GM18868 (cell line): ENCODE measurements around the gene FLYWCH1.

ENCODE experiments used
- ATAC-seq: cut with Tn5 transposase; IDR thresholded peaks from one replicate; pipeline ENCODE4 v1.9.1; 2021; ENCODE audit warnings: mild to moderate bottlenecking, moderate library complexity; ENCODE audit not compliant: unreplicated experiment

Gene FLYWCH1

DNA sequence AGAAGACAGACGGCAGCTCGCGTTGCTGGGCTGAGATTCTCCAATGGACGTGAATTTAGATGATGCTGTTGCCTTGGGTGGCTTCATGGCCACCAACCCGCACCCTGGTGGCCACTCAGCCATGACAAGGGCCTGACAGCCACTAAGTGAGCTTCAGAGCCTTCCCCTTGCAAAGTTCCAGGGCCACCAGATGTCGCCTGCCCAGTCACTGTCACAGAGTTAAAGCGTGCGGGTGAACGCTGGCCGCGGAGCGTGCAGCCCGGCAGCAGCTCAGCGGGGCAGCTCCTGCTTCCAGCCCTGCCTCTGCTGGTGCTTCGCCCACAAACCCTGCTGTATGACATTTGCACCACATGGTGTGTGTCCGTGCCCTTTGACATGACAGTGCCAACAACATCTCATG lies 39.0 kb downstream of the FLYWCH1 start:
- ATAC-seq, result no peak

DNA sequence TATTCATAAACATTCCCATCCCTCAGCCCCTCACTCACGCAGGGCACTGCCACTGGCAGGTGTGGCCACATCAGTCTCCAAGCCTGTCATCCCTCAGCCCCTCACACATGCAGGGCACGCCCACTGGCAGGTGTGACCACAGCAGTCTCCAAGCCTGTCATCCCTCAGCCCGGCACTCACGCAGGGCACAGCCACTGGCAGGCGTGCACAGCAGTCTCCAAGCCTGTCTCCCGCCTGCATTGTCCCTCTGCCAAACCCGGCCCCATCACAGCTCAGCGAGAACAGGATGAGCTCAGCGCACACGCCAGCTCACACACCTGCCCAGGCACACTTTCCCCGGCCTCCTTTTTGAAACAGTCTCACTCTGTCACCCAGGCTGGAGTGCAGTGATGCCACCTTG lies 40.9 kb downstream of the FLYWCH1 start:
- ATAC-seq, result no peak

DNA sequence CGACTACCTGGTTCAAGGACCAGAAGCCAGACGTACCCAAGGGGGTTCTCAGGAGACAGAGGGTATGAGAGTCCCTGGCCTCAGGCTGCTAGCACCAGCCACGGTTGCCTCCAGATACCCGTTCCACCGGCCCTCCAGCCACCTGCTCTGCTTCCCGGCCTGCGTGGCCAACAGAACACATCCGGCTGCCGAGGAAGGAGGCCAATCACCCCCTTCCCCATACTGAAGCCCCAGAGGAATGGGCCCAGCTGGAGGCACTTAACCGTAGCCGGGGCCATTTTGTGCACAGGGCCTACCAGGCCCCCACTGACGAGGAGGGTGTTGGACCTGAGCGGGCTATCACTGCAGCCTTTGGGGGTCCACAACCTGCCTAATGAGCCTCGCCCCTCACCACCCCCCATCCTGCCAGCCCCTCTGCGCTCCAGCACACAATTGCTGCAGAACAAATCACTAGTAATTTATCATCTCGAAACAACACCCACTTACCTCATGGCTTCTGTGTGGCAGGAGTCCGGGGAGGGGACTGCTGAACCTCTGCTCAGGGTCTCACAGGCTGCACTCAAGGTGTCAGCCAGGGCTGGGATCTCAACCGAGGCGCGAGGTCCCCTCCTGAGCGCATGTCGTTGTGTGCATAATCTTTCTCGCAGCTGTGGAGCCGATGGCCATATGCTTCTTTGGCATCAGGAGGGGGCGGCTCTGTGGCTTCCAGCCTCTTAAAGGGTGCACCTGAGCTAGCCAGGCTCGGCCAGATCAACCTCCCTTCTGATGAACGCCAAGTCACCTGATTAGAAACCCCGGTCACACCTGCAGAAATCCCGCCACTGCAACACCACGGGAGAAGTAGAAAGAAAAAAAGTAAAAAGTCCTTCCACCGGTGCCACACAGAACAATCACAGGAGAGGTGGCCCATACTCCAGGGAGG lies 42.2 kb downstream of the FLYWCH1 start:
- no peak for ATAC-seq

DNA sequence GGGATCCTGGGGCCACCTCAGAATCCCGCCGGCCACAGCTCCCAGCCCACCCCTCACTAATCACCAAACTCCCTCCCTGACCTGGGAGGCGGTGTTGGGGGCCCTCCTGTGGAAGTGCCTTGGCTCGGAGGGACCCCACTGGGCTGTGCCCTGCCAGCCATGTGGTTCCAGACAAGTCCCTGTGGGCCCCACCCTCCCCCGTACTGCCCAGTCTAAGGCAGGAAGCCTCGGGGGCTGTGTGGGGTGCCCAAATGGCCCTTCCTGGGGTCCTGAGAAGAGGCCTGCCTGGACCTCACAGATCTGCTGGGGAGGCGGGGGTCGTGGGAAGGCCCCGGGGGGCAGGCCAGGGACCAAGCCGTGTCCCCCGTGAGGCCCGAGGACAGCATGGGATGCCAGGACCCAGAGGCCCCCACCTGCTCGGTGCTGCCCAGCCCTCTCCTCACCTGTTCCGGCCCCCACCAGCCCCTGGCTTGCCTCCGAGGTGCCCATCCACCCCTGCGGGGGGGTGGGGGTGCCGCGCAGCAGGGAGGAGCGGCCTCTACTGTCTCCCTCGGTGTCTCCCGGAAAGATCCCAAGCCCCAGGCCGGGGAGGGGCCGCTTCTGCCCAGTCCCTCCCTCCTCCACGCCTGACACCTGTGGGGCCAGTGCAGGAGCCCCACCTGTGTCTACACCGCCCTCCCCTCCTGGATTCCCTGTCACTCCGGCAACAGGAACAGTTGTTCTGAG lies 43.1 kb downstream of the FLYWCH1 start:
- ATAC-seq, result no peak

DNA sequence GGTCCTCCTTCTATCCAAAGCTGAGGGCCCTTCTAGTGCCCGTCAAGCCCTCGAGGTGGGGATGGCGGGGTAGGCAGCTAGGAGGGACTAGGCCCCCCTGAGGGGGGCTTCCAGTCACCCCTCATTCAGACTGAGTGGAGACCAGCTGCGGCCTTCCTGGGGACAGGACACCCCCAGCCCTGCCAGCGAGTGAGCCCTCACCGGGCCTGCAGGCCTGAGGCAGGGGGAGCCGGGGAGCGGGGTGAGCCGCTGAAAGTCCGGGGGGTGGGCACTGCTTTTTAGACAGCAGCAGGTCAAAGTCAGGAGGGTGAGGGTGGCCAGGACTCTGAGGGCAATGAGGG lies 43.7 kb downstream of the FLYWCH1 start:
- ATAC-seq, result no peak

DNA sequence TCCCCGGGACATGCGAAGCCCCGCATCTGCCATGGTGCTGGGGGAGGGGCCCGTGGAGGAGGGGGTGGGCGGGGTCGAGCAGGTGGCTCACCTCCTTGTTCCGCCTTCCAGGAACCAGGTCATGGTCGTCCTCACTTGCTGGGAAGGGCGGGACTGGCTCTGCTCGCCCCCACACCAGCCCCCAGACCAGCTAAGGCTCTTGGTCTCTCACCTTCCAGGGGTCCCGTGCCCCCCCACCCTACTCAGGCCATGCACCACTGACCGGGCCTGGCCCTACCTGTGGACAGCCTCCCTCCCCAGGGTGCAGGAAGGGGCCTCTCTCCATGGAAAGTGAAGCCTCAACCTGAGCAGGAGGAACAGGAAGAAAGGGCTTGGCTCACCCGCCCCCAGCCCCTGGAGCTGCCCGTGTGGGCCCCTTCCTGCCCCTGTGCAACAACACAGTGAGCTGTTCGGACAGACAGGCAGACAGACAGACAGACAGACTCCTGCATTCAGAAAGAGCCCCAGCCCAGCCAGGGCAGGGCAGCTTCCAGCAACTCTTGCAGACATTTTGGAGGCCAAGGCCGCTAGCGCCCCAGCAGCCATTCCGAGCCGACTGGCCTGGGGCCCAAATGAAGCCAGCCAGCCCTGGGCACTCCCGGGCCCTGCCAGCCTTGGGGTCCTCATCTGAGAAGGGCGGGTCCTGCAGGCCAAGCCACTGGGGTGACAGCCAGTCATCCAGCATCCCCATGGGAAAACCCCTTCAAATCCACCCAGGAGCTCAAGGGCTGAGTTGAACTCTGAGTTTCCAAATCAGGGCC lies 44.2 kb downstream of the FLYWCH1 start:
- no peak for ATAC-seq

DNA sequence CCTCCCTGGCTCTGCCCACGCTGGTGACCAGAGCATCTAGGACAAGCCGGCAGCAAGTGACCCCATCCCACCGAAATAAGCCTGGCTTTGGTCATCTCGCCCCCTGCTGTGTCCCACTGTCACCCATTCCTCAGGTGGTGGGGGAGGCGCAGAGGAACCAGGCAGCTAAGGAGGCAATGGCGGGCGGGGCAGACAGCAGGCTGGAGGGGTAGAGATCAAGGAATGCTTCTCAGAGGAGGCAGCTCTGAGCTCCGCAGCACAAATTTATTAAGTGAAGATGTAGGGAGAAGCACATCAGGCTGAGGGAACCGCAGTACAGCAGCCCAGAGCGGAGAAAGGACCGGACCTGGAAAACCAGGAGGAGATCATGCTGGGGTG lies 44.8 kb downstream of the FLYWCH1 start:
- no peak for ATAC-seq

DNA sequence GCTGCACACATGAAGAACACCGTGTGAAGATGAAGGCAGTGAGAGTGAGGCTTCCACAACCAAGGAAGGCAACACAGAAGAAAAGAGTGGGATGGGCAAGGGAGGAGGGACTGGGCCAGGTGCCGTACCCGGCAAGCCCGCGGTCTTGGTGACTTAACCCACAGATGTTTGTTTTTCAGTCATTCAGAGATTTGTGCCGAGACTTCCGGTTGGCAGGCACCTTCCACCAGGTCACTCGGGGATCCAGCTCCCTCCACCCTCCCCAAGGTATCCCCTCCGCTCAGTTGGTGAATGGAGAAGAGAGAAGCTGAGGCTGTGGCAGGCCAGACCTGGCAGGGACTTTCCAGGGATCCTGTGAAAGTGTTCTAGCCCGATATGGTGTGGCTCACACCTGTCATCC lies 47.5 kb downstream of the FLYWCH1 start:
- no peak for ATAC-seq

DNA sequence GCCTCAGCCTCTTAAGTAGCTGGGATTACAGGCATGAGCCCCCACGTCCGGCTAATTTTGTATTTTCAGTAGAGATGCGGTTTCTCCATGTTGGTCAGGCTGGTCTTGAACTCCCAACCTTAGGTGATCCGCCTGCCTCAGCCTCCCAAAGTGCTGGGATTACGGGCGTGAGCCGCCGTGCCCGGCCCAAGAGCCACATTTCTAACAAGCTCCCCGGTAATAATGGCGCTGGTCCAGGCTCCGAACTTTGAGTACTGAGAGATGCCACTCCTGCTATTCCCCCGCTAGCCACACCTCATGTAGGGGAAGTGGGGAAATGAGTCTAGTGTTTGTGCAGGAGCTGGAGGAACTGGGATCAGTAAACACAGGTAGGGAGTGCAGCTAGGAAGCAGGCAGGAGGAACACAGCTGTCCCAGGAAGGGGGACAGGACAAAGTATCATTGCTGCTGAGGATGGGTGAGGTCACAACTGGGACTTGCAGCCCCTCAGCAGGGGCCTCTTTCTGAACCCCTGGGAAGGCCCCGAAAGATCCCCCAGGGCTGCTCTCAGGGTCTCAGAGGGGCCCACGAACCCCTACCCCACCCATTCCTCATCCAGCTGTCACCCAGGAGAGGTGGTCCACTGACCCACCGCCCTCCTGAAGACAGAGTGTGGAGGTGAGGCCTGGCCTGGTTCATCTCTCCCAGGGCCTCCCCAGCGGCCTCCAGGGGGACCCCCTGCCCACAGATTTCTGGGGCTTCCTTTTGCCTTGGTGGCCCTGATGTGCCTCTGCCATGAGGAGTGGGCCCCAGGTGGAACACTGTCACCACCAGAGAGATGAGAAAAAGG lies 48.7 kb downstream of the FLYWCH1 start:
- no peak for ATAC-seq

DNA sequence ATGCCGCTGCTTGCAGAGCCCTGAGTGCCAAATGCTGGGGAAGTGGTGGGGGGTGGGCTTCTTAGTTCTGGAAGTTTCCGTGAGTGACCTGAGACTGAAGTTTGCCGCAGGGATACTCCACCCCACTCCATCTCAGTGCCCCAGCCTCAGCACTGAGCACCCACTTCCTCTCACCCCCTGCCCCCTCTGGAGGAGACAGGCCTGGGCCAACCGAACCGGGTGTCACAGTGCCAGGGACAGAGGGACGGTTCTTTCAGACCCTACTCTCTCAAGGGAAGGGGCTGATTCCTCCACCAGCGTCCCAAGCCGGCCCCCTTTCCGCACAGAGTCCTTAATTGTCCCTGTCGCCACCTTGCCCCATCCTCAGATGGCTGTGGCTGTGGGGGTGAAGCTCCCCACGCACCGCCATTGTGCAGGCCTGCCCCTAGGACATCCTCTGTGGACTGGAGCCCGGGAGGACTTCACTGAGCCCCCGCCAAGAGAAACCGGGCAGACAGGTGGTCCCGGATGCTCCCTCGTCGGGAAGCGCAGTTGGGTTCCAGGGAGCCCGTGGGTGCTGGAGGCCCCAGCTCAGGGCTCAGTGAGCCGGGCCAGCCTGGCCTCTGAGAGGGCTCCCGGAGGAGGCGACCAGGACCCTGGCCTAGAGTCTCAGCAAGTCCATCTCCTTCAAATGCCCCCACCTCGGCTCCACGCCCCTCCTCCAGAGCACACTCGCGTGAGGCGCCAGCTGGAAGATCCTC lies 50.8 kb downstream of the FLYWCH1 start:
- ATAC-seq, result no peak

DNA sequence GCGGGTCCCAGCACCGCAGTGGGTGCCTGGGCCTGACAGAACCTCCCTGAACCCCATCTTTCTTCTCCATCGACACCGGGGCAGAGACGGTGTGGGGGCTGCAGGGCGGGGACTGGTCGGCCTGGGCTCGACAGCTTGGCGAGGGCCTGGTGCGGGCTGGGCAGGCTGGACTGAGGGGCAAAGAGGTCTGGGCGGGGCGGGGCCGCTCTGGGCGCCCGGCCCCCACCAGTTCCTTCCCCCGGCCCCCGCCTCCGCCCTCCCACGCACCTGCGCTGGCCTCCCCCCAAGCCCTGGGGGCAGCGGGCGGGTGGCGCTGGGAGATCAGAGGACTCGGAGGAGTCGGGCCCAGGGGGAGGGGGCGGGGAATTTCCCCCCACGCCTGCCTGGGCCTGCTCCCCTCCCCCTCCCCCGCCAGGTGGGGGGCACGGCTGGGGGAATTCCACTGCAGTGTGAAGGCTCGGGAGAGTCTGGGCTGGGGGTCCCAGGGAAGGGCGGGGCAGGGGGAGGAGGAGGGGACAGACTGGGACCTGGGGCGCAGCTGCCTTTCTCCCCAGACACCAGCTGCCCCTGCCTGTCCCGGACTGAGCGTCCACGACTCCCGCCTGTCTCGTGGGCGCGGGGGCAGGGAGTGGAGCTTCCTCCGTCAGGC lies 51.5 kb downstream of the FLYWCH1 start:
- no peak for ATAC-seq

DNA sequence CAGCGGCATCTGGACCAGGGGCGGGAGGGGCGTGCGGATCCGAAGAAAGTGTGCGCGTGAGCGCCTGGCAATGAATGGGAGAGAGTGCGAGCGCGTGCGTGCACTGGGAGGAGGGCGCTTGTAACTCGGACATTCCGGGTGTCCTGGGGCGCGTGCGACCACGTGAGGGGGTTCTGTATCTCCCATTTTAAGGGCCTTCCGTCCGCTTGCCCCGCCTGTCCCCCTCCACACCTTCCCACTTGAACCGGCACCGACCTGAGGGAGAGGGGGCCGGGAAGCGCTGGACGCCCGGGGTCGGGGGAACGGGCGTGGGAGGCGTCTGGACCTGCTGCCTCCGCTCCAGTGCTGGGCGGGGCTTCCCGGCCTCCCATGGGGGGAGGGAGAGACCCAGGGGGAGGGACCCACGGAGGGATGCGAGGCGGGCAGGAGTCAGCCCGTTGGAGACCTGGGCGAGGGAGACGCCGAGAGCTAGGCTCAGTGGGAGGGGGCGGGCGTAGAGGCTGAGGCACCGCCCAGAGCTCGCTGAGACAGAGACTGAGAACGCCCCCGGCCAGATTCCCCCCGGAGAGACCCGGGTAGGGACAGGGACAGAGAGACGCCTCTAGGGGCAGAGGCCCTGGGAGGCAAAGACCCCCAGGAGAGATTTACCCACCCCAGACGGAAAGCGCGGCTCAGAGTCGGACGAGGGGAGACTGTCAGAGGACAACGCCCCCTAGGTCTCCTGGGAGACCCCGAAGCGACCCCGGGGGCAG lies 52.2 kb downstream of the FLYWCH1 start, which contains the start of gene KREMEN2:
Gene KREMEN2, plus strand, starts transcription at position 553 of the 752 bp plus-strand sequence. CDS start 246 bp downstream, outside the sequence.
- ATAC-seq, result no peak

DNA sequence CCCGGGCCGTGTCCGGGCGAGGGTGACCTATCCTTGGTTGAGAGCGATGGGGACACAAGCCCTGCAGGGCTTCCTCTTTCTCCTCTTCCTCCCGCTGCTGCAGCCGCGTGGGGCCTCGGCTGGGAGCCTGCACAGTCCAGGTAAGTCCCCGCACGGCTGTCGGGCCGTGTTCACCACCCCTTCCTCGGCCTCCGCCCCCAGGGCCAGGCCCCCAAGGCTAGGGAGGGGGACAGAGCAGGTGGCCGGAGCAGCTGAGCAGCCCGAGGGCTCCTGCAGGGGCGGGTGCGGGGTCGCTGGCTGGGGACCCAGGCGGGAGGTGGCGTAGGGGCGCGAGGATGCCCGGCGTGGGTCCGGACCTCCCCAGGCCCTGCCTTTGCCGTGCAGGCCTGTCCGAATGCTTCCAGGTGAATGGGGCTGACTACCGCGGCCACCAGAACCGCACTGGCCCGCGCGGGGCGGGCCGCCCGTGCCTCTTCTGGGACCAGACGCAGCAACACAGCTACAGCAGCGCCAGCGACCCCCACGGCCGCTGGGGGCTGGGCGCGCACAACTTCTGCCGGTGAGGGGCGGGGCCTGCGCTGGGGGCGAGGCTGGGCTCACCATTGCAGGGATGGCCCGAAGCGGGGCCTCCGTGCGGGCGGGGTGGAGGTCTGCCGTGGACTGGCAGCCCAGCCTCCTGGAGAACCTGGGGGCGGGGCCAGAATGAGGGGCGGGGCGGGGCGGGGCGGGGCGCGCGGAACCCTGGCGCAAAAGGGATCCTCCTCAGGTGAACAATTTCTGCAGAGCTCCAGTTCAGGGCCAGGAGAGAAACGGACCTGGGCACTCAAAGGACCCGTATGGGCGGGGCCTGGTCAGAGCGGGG lies 53.0 kb downstream of the FLYWCH1 start:
- ATAC-seq, result no peak

DNA sequence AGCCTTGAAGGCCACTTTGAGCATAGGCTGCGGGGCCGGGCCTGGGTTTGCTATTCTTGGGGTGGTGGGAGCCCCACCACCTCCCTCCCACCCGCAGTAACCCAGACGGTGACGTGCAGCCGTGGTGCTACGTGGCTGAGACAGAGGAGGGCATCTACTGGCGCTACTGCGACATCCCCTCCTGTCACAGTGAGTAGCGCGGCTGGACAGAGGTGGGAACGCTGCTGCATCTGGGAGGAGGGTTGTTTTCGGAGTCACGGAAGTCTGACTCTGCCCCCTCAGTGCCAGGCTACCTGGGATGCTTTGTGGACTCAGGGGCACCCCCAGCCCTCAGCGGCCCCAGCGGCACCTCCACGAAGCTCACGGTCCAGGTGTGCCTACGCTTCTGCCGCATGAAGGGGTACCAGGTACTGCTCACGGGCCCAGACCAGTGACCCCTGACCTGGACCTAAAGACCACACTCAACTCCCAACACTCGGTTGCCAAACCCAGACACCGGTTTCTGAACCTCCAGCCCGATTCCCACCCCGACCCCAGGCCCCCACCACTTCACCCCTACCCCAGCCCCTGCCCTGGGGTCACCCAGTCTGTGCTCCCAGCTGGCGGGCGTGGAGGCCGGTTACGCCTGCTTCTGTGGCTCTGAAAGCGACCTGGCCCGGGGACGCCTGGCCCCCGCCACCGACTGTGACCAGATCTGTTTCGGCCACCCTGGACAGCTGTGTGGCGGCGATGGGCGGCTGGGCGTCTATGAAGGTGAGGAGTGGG lies 54.5 kb downstream of the FLYWCH1 start:
- no peak for ATAC-seq

DNA sequence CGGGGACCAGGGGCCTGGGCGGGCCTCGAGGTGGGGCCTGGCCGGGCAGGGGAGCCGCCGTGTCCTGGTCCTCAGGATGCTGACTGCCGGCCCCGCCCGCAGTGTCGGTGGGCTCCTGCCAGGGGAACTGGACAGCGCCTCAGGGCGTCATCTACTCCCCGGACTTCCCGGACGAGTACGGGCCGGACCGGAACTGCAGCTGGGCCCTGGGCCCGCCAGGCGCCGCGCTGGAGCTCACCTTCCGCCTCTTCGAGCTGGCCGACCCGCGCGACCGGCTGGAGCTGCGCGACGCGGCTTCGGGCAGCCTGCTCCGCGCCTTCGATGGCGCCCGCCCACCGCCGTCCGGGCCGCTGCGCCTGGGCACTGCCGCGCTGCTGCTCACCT lies 55.1 kb downstream of the FLYWCH1 start:
- ATAC-seq, result no peak

DNA sequence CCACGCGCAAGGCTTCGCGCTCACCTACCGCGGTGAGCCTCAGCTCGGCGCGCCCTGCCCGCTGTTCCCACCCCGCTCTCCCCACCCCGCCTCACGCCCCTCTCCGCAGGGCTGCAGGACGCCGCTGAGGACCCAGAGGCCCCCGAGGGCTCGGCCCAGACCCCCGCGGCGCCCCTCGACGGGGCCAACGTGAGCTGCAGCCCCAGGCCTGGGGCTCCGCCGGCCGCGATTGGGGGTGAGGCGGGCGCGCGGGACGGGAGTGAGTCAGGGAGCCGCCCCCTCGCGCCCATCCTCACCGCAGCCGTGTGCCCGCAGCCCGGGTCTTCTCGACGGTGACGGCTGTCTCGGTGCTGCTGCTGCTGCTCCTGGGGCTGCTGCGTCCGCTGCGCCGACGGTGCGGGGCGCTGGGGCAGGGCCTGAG lies 55.5 kb downstream of the FLYWCH1 start:
- ATAC-seq, result no peak

DNA sequence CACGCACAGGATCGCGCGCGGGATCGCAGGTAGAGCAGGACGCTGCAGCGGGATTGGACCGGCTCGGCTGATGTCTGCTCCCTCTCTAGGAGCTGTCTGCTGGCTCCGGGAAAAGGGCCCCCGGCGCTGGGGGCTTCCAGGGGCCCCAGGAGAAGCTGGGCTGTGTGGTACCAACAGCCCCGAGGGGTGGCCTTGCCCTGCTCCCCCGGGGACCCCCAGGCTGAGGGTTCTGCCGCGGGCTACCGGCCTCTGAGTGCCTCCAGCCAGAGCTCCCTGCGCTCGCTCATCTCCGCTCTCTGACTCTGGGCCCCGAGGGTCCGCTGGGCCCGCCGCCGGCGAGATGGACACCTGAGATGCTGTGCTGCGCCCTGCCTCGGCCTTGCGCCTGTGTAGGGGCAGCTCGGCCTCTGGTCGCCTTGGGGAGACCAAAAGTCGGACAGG lies 56.0 kb downstream of the FLYWCH1 start:
- no peak for ATAC-seq
